ENCODE data around the gene FOXO4.
"Not testable (repeated sequence)": the region's sequence is repeated elsewhere in the genome, so short reads cannot be mapped to it uniquely, and the experiment has no call there.

The FOXO4 gene

GRCh38 chrX:71095555-71095980, at the start of gene FOXO4:
TSS of gene FOXO4 (plus strand) at chrX:71095851. CDS start at chrX:71096529, 678 bp downstream.
- DNase-seq (ENCODE audit: low read depth in 2 of 2): peak; percentile 77 to 80

GRCh38 chrX:71047891-71048290, 47.8 kb upstream of the FOXO4 start:
- not testable (repeated sequence) for DNase-seq (ENCODE audit: low read depth in 2 of 2)

- no peak for DNase-seq (ENCODE audit: low read depth in 2 of 2)
Measured at GRCh38 chrX:71052721-71053120, 42.9 kb upstream of the FOXO4 start.

- no peak for DNase-seq (ENCODE audit: low read depth in 2 of 2)
Measured at GRCh38 chrX:71053217-71053621, 42.4 kb upstream of the FOXO4 start.

- DNase-seq (ENCODE audit: low read depth in 2 of 2): no peak
Measured at GRCh38 chrX:71056867-71057266, 38.8 kb upstream of the FOXO4 start.

- no peak for DNase-seq (ENCODE audit: low read depth in 2 of 2)
Measured at GRCh38 chrX:71057848-71058530, 37.7 kb upstream of the FOXO4 start.

- DNase-seq (ENCODE audit: low read depth in 2 of 2): no peak
Measured at GRCh38 chrX:71060127-71060526, 35.5 kb upstream of the FOXO4 start.

GRCh38 chrX:71067089-71067488, 28.6 kb upstream of the FOXO4 start:
- no peak for DNase-seq (ENCODE audit: low read depth in 2 of 2)

- no peak for DNase-seq (ENCODE audit: low read depth in 2 of 2)
Measured at GRCh38 chrX:71067712-71068043, 28.0 kb upstream of the FOXO4 start.

- DNase-seq (ENCODE audit: low read depth in 2 of 2): peak; percentile 82
Measured at GRCh38 chrX:71068044-71068918, 27.4 kb upstream of the FOXO4 start, which contains the start of gene SNX12. TSS of gene SNX12 (minus strand) at chrX:71068334. CDS start at chrX:71068306, 28 bp downstream.

GRCh38 chrX:71070531-71070930, 25.1 kb upstream of the FOXO4 start:
- DNase-seq (ENCODE audit: low read depth in 2 of 2): no peak

GRCh38 chrX:71081330-71082123, 14.1 kb upstream of the FOXO4 start:
- no peak for DNase-seq (ENCODE audit: low read depth in 2 of 2)

- DNase-seq (ENCODE audit: low read depth in 2 of 2): no peak
Measured at GRCh38 chrX:71082124-71082647, 13.5 kb upstream of the FOXO4 start.

- DNase-seq (ENCODE audit: low read depth in 2 of 2): no peak
Measured at GRCh38 chrX:71082822-71083221, 12.8 kb upstream of the FOXO4 start.

- no peak for DNase-seq (ENCODE audit: low read depth in 2 of 2)
Measured at GRCh38 chrX:71085900-71086299, 9.8 kb upstream of the FOXO4 start.

GRCh38 chrX:71091263-71091662, 4.4 kb upstream of the FOXO4 start:
- no peak for DNase-seq (ENCODE audit: low read depth in 2 of 2)

GRCh38 chrX:71095033-71095432, 618 bp upstream of the FOXO4 start:
- DNase-seq (ENCODE audit: low read depth in 2 of 2): no peak

- DNase-seq (ENCODE audit: low read depth in 2 of 2): no peak
Measured at GRCh38 chrX:71095981-71096759, 519 bp downstream of the FOXO4 start.

GRCh38 chrX:71096760-71097032, 1.0 kb downstream of the FOXO4 start:
- DNase-seq (ENCODE audit: low read depth in 2 of 2): no peak

GRCh38 chrX:71098302-71098701, 2.7 kb downstream of the FOXO4 start:
- DNase-seq (ENCODE audit: low read depth in 2 of 2): peak in 1 of 2 donors; percentile 55

- no peak for DNase-seq (ENCODE audit: low read depth in 2 of 2)
Measured at GRCh38 chrX:71098951-71099506, 3.4 kb downstream of the FOXO4 start.

All from stimulated activated CD8-positive, alpha-beta memory T cell treated with anti-CD3 and anti-CD28 coated beads, Interleukin-15, amount 100 ng/mL, for 48 hours (primary cell).